ENCODE results near the gene CHRDL2. TPM values are rescaled to one million over a fixed set of nuclear protein-coding genes. Genes with fewer than 3 reads are reported as not detected.

The CHRDL2 gene
- total and polyA plus RNA-seq, 2 of the 13 experiments (the other 11 are each of a cell fraction or from before 2014, with no cell fraction given): 0.04 TPM; not detected in 1

DNA sequence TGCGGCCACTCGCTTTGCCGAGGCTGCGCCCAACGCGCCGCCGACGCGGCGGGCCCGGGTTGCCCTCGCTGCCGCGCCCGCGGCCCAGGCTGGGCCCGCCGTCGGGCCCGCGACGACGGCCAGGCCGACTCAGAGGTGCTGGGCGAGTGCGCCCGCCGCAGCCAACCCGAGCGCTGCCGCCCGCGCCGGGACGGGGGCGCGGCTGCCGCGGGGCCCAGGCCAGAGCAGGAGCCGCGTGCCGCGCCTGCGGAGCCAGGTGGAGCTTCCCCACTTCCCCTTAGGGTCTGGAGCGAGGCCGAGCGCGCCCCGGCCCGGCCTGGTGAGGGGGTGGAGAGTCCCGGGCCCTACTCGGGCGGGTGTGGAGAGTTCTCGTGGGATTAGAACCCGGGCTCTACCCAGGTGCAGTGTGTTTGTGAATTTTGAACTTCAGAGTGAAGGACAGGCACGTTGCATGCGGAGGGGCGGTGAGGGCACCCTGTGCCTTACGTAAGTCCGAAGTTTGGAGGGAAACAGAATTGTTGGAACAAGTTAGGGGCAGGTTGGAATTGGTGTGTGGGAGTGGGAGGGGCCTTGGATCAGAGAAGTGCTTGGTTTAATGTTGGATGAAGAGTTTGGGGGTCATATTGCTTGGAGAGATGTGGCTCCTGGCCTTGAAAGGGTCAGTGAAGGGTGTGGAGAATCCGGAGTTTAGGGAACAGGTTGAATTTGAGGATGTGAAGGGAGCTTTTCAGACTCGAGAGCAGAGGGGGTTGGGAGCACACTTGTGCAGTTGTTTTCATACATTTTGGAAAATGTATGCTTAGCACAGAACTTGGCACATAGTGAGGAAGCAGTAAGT is 18.1 kb upstream of the CHRDL2 start (continued):
- TF ChIP-seq, protein P1, sequence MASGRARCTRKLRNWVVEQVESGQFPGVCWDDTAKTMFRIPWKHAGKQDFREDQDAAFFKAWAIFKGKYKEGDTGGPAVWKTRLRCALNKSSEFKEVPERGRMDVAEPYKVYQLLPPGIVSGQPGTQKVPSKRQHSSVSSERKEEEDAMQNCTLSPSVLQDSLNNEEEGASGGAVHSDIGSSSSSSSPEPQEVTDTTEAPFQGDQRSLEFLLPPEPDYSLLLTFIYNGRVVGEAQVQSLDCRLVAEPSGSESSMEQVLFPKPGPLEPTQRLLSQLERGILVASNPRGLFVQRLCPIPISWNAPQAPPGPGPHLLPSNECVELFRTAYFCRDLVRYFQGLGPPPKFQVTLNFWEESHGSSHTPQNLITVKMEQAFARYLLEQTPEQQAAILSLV (CRISPR knock-in tag; IDR thresholded peaks at IDR 0.05; ENCODE audit: borderline replicate concordance): peak; percentile 80; the same call in 1 of the 2 replicates
- TF ChIP-seq TMF1 (CRISPR knock-in tag; IDR thresholded peaks at IDR 0.05; ENCODE audit: low read depth): 0 out of 2 replicates have a peak, but pooled peaks have one; percentile 29
- TF ChIP-seq ETV5 (CRISPR knock-in tag; IDR thresholded peaks at IDR 0.05; ENCODE audit: borderline replicate concordance): peak; percentile 44; the same call in 1 of the 2 replicates
- TF ChIP-seq ZIK1 (CRISPR knock-in tag; IDR thresholded peaks at IDR 0.05; ENCODE audit: borderline replicate concordance, low read depth): 0 out of 2 replicates have a peak, but pooled peaks have one; percentile 35
- no peak for TF ChIP-seq ZSCAN20 (CRISPR knock-in tag; IDR thresholded peaks at IDR 0.05; ENCODE audit: borderline replicate concordance)
- TF ChIP-seq NKX3-1 (CRISPR knock-in tag; IDR thresholded peaks at IDR 0.05): 0 out of 2 replicates have a peak, but pooled peaks have one; percentile 29
- peak; percentile 33; the same call in 1 of the 2 replicates for TF ChIP-seq ZNF792 (CRISPR knock-in tag; IDR thresholded peaks at IDR 0.05)
- TF ChIP-seq GATAD1 (CRISPR knock-in tag; IDR thresholded peaks at IDR 0.05): peak; percentile 34; the same call in 1 of the 2 replicates
- TF ChIP-seq, protein P2, sequence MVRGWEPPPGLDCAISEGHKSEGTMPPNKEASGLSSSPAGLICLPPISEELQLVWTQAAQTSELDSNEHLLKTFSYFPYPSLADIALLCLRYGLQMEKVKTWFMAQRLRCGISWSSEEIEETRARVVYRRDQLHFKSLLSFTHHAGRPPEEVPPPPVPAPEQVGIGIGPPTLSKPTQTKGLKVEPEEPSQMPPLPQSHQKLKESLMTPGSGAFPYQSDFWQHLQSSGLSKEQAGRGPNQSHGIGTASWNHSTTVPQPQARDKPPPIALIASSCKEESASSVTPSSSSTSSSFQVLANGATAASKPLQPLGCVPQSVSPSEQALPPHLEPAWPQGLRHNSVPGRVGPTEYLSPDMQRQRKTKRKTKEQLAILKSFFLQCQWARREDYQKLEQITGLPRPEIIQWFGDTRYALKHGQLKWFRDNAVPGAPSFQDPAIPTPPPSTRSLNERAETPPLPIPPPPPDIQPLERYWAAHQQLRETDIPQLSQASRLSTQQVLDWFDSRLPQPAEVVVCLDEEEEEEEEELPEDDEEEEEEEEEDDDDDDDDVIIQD (CRISPR knock-in tag; IDR thresholded peaks at IDR 0.05; ENCODE audit: low read depth): 0 out of 2 replicates have a peak, but pooled peaks have one; percentile 31
- 0 out of 2 replicates have a peak, but pooled peaks have one; percentile 27 for TF ChIP-seq ZNF556 (CRISPR knock-in tag; IDR thresholded peaks at IDR 0.05; ENCODE audit: borderline replicate concordance)
- TF ChIP-seq KMT2B (CRISPR knock-in tag; IDR thresholded peaks at IDR 0.05): peak; percentile 52; the same call in 1 of the 2 replicates
- TF ChIP-seq ZNF562 (CRISPR knock-in tag; IDR thresholded peaks at IDR 0.05; ENCODE audit: borderline replicate concordance): 0 out of 2 replicates have a peak, but pooled peaks have one; percentile 17
- 0 out of 2 replicates have a peak, but pooled peaks have one; percentile 74 for TF ChIP-seq TSC22D2 (CRISPR knock-in tag; IDR thresholded peaks at IDR 0.05; ENCODE audit: borderline replicate concordance)
- TF ChIP-seq, protein P3, sequence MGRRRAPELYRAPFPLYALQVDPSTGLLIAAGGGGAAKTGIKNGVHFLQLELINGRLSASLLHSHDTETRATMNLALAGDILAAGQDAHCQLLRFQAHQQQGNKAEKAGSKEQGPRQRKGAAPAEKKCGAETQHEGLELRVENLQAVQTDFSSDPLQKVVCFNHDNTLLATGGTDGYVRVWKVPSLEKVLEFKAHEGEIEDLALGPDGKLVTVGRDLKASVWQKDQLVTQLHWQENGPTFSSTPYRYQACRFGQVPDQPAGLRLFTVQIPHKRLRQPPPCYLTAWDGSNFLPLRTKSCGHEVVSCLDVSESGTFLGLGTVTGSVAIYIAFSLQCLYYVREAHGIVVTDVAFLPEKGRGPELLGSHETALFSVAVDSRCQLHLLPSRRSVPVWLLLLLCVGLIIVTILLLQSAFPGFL (CRISPR knock-in tag; IDR thresholded peaks at IDR 0.05): 0 out of 2 replicates have a peak, but pooled peaks have one; percentile 22
- TF ChIP-seq ZNF605 (CRISPR knock-in tag; IDR thresholded peaks at IDR 0.05): peak; percentile 52
- TF ChIP-seq FOXJ3 (CRISPR knock-in tag; IDR thresholded peaks at IDR 0.05; ENCODE audit: borderline replicate concordance): peak; percentile 16; the same call in 1 of the 2 replicates
- no peak for TF ChIP-seq JUND (CRISPR knock-in tag; IDR thresholded peaks at IDR 0.05)
- TF ChIP-seq MAF1 (CRISPR knock-in tag; IDR thresholded peaks at IDR 0.05; ENCODE audit: borderline replicate concordance): no peak
- TF ChIP-seq ZNF747 (CRISPR knock-in tag; IDR thresholded peaks at IDR 0.05; ENCODE audit: borderline replicate concordance): no peak
- peak; percentile 46; the same call in 1 of the 2 replicates for TF ChIP-seq SAFB2 (CRISPR knock-in tag; IDR thresholded peaks at IDR 0.05; ENCODE audit: borderline replicate concordance, low read depth)
- peak; percentile 70 for TF ChIP-seq CEBPG (CRISPR knock-in tag; IDR thresholded peaks at IDR 0.05)
- no peak for TF ChIP-seq TAF15 (IDR thresholded peaks at IDR 0.05; ENCODE audit: low read depth, low read length, poor library complexity, severe bottlenecking)
- TF ChIP-seq BORCS8-MEF2B (CRISPR knock-in tag; IDR thresholded peaks at IDR 0.05): peak; percentile 89
- peak; percentile 76 for TF ChIP-seq ZNF12 (CRISPR knock-in tag; IDR thresholded peaks at IDR 0.05)
- 0 out of 2 replicates have a peak, but pooled peaks have one; percentile 35 for TF ChIP-seq MED13 (CRISPR knock-in tag; IDR thresholded peaks at IDR 0.05)
